HG03558 (cell line): Measurements from ENCODE around the gene CLINT1.

Experiments used
- ATAC-seq: cut with Tn5 transposase; IDR thresholded peaks from one replicate; pipeline ENCODE4 v1.9.1; 2021; ENCODE audit warnings: moderate number of reproducible peaks; ENCODE audit not compliant: unreplicated experiment; ENCODE audit errors: extremely low read depth

CLINT1 gene

GRCh38 chr5:157821822-157822622 is 36.9 kb downstream of the CLINT1 start:
- ATAC-seq, result no peak

DNA sequence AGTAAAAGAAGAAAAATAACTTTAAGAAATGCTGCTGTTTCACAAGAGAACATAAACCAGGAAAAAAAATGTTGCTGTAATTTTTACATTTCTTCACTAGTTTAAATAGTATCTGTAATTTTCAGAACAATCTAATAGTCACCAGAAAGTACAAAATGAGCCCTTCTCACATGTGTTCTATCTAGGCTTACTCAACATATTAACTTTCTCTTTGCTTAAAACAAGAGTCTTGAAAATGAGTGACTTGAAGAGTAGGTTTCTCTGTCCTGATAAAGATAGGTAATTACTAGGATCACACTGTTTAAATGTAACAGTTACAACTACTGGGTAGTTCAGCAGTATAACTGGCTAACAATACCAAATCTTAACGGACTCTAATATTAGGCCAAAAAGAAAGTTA is 37.5 kb downstream of the CLINT1 start:
- ATAC-seq, result no peak

GRCh38 chr5:157820593-157821252 is 38.2 kb downstream of the CLINT1 start:
- ATAC-seq, result no peak

DNA sequence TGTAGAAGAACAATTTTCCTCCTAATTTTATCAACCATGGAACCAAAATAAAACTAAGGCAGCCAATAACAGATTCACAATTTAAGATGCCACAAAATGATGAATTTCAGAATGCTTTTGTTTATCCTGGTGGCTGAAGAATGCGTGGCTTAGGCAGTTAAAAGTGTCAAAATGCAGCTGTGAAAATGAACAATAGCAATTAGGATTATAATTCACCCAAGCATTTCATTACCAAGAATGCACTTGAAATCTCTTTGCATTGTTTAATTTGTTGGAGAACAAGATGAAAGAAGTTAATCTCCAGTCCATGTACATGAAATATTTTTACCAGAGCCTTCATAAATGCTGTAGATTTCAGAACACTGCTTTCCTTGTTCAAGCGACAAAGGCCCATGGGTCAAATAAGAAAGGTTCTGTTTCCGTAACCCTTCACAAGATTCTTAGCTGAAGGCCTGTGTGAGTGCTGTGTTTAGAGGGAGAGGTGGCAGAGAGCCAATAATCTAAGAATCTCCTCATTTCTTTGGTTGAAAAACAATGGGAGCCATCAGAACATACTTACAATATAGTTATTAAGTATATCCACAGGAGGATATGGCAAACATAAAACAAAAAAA is 39.3 kb downstream of the CLINT1 start:
- no peak for ATAC-seq

GRCh38 chr5:157818368-157818767 is 40.6 kb downstream of the CLINT1 start:
- no peak for ATAC-seq

GRCh38 chr5:157817928-157818327 is 41.0 kb downstream of the CLINT1 start:
- no peak for ATAC-seq

DNA sequence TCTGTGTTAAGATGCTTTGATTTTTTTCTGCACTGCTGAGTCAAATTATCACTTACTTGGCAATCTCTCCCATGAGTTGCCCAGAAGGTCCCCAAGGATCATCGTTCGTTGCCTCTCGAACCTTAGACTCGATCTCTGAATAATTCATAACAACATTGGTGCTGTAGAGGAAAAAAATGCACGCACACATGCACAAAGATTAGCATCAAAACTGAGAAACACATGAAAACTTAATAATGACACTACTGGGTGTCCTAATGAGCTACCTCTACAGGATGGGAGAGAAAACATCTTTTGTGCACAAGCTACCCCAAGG is 41.6 kb downstream of the CLINT1 start:
- ATAC-seq, result no peak

DNA sequence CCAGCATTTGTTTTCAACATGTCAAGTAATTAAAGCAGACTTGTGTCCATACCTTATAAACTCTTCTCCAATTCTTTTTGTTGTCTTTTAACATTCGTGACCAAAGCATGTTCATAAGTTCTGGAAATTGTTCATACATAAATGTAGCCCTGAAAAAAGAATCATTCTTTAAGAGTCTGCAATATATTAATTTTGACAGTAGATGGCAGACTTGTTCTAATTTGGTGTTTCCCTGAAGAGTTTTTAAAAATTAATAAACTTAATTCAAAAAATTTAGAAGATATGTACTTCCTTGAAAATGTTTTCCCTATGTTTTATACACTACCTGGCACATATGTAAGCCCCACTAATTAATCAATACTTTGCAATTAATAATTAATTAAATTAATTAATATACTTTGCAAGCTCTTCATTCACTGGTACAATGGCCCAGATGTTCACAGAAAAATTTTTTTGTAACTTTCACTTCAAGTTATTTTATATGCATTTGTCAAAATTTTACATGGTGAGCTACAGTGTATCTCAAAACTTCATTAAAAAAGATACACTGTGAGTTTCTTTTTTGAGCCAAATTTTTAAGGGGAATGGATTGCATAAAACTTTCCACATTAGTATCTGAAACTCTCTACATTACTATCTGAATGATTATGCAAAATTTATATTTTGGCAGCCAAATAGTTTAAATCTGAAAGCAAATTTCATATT is 42.1 kb downstream of the CLINT1 start:
- ATAC-seq, result no peak

DNA sequence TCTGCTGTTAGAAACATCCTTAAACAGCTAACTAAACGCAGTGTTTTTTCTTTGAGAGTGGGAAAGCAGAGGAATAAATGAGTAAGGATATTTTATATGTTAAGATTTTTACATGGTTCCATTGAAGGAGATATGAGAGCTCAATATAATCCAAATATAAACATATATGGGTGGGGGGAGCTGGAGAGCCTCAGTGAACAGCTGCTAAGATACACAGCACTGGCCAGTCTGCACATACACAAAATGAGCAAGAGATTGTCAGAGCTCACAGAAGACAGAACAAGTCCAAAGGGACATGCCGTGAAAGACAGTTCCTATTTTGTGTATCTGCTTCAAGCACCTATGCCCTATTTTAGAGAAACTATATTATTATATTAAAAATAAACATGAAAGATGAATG is 46.9 kb downstream of the CLINT1 start:
- no peak for ATAC-seq

GRCh38 chr5:157808043-157808442 is 50.9 kb downstream of the CLINT1 start:
- ATAC-seq, result no peak

GRCh38 chr5:157802736-157803135 is 56.2 kb downstream of the CLINT1 start:
- ATAC-seq, result no peak

DNA sequence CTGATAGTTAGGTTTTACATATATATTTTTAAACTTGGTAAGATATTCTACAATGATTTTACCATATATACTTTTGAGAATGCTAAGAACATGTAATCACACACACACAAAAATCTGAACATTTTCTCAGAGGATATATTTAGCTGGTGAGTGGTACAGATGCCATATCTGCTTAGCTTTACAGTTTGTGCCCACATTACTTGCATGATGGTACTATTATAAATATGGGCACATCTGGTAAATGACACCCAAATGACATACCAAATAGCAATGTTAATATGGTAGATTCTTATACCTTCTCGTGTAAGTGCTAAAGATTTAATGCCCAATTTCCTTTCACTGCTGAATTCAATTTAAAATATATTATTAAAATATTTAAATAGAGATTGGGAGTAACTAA is 58.8 kb downstream of the CLINT1 start:
- no peak for ATAC-seq

DNA sequence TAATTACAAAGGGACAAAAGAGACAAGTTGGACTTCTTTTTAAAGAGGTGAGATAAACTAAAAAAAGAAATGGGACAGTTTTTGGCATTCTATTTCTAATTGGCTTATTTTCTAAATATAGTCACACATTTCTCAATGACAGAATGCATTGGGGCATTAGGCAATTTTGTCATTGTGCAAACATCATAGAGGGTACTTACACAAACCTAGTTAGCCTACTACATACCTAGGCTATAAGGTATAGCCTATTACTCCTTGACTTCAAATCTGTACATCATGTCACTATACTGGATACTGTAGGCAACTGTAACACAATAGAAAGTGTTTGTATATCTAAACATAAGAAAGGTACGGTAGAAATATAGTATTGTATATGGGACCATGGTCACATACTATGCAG is 59.4 kb downstream of the CLINT1 start:
- ATAC-seq, result no peak

DNA sequence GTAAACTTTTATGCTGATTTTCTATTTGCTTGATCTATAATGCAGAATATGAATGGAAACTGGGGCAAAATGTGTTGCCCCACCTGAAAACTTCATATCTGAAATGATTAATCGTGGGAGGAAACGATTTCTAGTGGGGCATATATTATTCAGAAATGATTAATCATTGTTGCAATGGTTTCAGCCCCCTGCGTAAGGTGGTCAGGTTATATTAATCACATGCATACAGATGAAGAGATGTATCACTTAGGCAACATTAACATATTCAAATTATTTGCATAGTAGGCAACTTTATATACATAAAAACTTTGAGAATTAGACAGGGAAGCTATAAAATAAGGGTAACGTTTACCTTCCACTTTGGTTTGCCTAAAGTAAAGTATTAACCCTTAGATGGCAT is 65.6 kb downstream of the CLINT1 start:
- ATAC-seq, result no peak

DNA sequence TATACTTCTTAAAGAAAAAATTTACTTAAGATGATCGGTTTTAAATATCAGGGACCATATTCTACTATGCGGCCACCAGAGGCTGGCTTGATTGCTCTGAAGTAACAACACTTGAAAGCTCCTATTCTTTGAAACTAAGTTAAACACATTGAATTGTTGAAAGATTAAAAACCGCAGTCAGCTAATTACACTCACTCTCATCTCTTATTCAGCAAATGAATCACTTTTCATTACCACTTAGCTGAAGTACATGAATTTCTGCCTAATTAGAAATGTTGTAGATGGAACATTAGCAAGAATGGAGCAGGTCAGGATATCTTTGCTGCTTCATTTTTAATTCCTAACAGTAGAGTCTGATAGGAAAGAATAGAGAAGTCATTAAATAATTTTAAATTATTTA is 73.1 kb downstream of the CLINT1 start:
- no peak for ATAC-seq

GRCh38 chr5:157779221-157779620 is 79.7 kb downstream of the CLINT1 start:
- ATAC-seq, result no peak

- ATAC-seq, result no peak
Measured at GRCh38 chr5:157778121-157778805, 80.7 kb downstream of the CLINT1 start.

DNA sequence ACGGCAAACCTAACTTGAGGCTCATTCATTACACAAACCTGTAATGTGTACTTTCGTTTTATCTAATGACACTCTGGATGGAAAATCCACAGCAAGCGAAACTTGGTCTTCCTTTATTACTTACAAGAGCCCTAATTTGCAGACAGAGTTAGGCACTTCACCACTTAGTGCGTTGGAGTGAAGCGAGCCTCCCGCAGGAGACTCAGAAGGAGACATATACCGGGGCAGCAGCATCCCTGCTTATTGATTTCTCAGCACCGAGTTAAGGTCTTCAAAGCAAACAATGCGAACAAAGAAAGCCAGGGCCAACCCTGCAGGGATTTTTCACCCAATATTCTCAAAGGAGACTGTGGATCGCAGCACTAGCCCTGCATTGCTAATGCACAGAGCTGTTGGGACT is 86.8 kb downstream of the CLINT1 start:
- ATAC-seq, result no peak

- no peak for ATAC-seq
Measured at GRCh38 chr5:157770665-157771064, 88.3 kb downstream of the CLINT1 start.

- no peak for ATAC-seq
Measured at GRCh38 chr5:157767689-157768088, 91.3 kb downstream of the CLINT1 start.

DNA sequence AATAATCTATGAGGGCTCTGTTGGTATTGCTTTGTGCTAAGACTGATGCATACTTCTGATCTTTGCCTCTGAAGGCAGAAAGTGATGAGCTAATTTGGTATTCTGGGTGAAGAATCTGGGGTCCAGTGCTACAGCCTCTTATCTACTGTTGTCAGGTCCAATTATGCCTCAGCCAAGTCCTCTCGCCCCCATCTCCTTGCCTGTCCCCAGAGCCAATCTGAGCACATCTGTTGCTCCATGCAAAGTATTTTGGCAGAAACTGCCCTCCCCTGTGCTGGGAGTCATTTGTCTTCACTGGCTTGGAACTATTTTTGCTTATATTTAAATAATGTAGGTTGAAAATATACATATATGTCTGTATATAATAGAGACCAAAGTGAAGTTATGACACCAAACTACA is 92.0 kb downstream of the CLINT1 start:
- ATAC-seq, result no peak
